A549 (cell line): ENCODE data around the gene GIGYF1. TPM values are rescaled to one million over a fixed set of nuclear protein-coding genes. Genes with fewer than 3 reads are reported as not detected.

Experiments
- ATAC-seq, 2 experiments: fragments of 200-7000 bp in 1 of 2; fragments of >200 bp in 1 of 2; cut with Nextera tagmentation in 1 of 2; cut with Tn5 transposase in 1 of 2; 3 replicates each; pipeline versions ENCODE4 v1.8.0 to v1.9.1; 2018 to 2020; ENCODE audit warnings: mild to moderate bottlenecking in 1 of 2, moderate library complexity in 1 of 2
- CTCF ChIA-PET: fragments of 300-600 bp; sonication (Branson Sonifier 250); formaldehyde crosslinking; extraction: SDS; loops from one replicate; lab custom pipeline; 2021; ENCODE audit warnings: antibody characterized with exemption, inconsistent platforms; lab: Yijun Ruan, JAX
- POLR2A ChIA-PET: fragments of 350-600 bp; formaldehyde crosslinking; extraction: SDS; loops from one replicate; lab custom pipeline; 2021; ENCODE audit warnings: antibody characterized with exemption, inconsistent platforms; lab: Yijun Ruan, JAX
- DNase-seq, 2 experiments: peaks; one replicate each; pipeline versions ENCODE4 v3.0.0 to v3.0.0-alpha.2; 2011 to 2016; ENCODE audit warnings: low read depth in 1 of 2, low spot score in 1 of 2
- FAIRE-seq: peaks from 2 replicates; lab custom pipeline; 2011; peaks lifted over from hg19 to GRCh38; lab: Jason Lieb, UNC
- H3K27ac ChIP-seq, 2 experiments: fragments of >200 bp; sonication (Bioruptor Twin); formaldehyde crosslinking; 3 replicates each; pipeline ENCODE4 v1.5.1; 2016 to 2017
- H3K4me1 ChIP-seq: fragments of >200 bp; sonication (Bioruptor Twin); formaldehyde crosslinking; 3 replicates; pipeline ENCODE4 v1.6.1; 2016
- H3K4me2 ChIP-seq: fragments of >200 bp; sonication (Bioruptor Twin); formaldehyde crosslinking; 3 replicates; pipeline ENCODE4 v1.6.1; 2016
- H3K4me3 ChIP-seq: fragments of >200 bp; sonication (Bioruptor Twin); formaldehyde crosslinking; 3 replicates; pipeline ENCODE4 v1.5.1; 2016
- H3K9me3 ChIP-seq: fragments of >200 bp; sonication (Bioruptor Twin); formaldehyde crosslinking; 3 replicates; pipeline ENCODE4 v1.6.1; 2016
- ATOH8 ChIP-seq: fragments of 250-450 bp; sonication (Bioruptor Pico); IDR thresholded peaks from 2 replicates; pipeline ENCODE4 v1.5.0; 2020; ENCODE audit warnings: low read depth, mild to moderate bottlenecking, moderate library complexity
- BHLHE40 ChIP-seq: IDR thresholded peaks from 2 replicates; pipeline ENCODE4 v1.6.1; 2012; ENCODE audit warnings: low read depth, low read length, inconsistent platforms
- CBX2 ChIP-seq: fragments of 200-600 bp; sonication (generic); IDR thresholded peaks from 2 replicates; pipeline ENCODE4 v1.6.1; 2016; ENCODE audit warnings: low read depth, mild to moderate bottlenecking, borderline replicate concordance
- CBX8 ChIP-seq: fragments of 200-600 bp; sonication (generic); IDR thresholded peaks from 2 replicates; pipeline ENCODE4 v1.6.1; 2016
- CEBPB ChIP-seq, 2 experiments: fragments of >200 bp in 1 of 2; sonication (Bioruptor Twin) in 1 of 2; formaldehyde crosslinking in 1 of 2; IDR thresholded peaks; 2 replicates each; pipeline ENCODE4 v1.6.1; 2012 to 2016
- CHD2 ChIP-seq: fragments of 150-350 bp; IDR thresholded peaks from 2 replicates; pipeline ENCODE4 v1.6.1; 2014; ENCODE audit warnings: low read length; ENCODE audit not compliant: partially characterized antibody
- EHF ChIP-seq: fragments of 250-450 bp; sonication (Bioruptor Pico); IDR thresholded peaks from 2 replicates; pipeline ENCODE4 v1.5.0; 2020; ENCODE audit warnings: mild to moderate bottlenecking
- EHMT2 ChIP-seq: fragments of 200-600 bp; sonication (generic); IDR thresholded peaks from 2 replicates; pipeline ENCODE4 v1.6.1; 2016; ENCODE audit warnings: antibody characterized with exemption, low read depth, mild to moderate bottlenecking, moderate library complexity
- ELK1 ChIP-seq: fragments of 150-350 bp; IDR thresholded peaks from 2 replicates; pipeline ENCODE4 v1.6.1; 2014; ENCODE audit warnings: low read depth, mild to moderate bottlenecking, low read length
- ESRRA ChIP-seq: fragments of 150-350 bp; IDR thresholded peaks from 2 replicates; pipeline ENCODE4 v1.6.1; 2014; ENCODE audit warnings: mild to moderate bottlenecking, low read length, borderline replicate concordance
- FOSB ChIP-seq: fragments of 250-450 bp; sonication (Bioruptor Pico); IDR thresholded peaks from 2 replicates; pipeline ENCODE4 v1.5.0; 2020; ENCODE audit warnings: mild to moderate bottlenecking, moderate library complexity
- FOSL2 ChIP-seq, 2 experiments: fragments of 450-650 bp in 1 of 2; fragments of >200 bp in 1 of 2; sonication (Bioruptor Twin) in 1 of 2; formaldehyde crosslinking; IDR thresholded peaks; 2 replicates each; pipeline versions ENCODE4 v1.5.0 to v1.6.1; 2016 to 2020; ENCODE audit warnings: mild to moderate bottlenecking in 1 of 2, moderate library complexity in 1 of 2
- GATA3 ChIP-seq: IDR thresholded peaks from 2 replicates; pipeline ENCODE4 v1.6.1; 2012; ENCODE audit warnings: borderline replicate concordance
- HDAC2 ChIP-seq: fragments of 200-600 bp; sonication (generic); IDR thresholded peaks from 2 replicates; pipeline ENCODE4 v1.6.1; 2016
- HEYL ChIP-seq: fragments of 250-450 bp; sonication (Bioruptor Pico); IDR thresholded peaks from 2 replicates; pipeline ENCODE4 v1.8.0; 2021; ENCODE audit warnings: mild to moderate bottlenecking, moderate library complexity
- HMGXB4 ChIP-seq: fragments of 250-450 bp; sonication (Bioruptor Pico); IDR thresholded peaks from 2 replicates; pipeline ENCODE4 v1.5.0; 2021; ENCODE audit warnings: mild to moderate bottlenecking, moderate library complexity, borderline replicate concordance
- HOXB13 ChIP-seq: fragments of 250-450 bp; sonication (Bioruptor Pico); IDR thresholded peaks from 2 replicates; pipeline ENCODE4 v1.5.0; 2020; ENCODE audit warnings: low read depth, mild to moderate bottlenecking, moderate library complexity
- JUN ChIP-seq, 2 experiments: fragments of >200 bp; sonication (Bioruptor Twin); formaldehyde crosslinking; IDR thresholded peaks; 2 replicates in 1 of 2; 3 replicates in 1 of 2; pipeline ENCODE4 v1.6.1; 2016 to 2017
- KDM1A ChIP-seq: fragments of 200-600 bp; sonication (generic); IDR thresholded peaks from 2 replicates; pipeline ENCODE4 v1.6.1; 2016; ENCODE audit warnings: low read depth, mild to moderate bottlenecking
- MAX ChIP-seq: IDR thresholded peaks from 2 replicates; pipeline ENCODE4 v1.6.1; 2012
- MYC ChIP-seq: IDR thresholded peaks from 2 replicates; pipeline ENCODE4 v1.6.1; 2012; ENCODE audit warnings: mild to moderate bottlenecking, inconsistent platforms, low read length, improper control_type of control experiment, borderline replicate concordance
- NR3C1 ChIP-seq: fragments of >200 bp; sonication (Bioruptor Twin); formaldehyde crosslinking; IDR thresholded peaks from 3 replicates; pipeline ENCODE4 v1.6.1; 2017
- POLR2A ChIP-seq: IDR thresholded peaks from 2 replicates; pipeline ENCODE4 v1.6.1; 2012; ENCODE audit warnings: mild to moderate bottlenecking, low read length
- POLR2AphosphoS2 ChIP-seq: conservative IDR thresholded peaks from 2 replicates; pipeline ENCODE4 v1.6.1; 2012; ENCODE audit warnings: low read length, improper control_type of control experiment, inconsistent platforms
- SREBF2 ChIP-seq: fragments of 450-650 bp; IDR thresholded peaks from 2 replicates; pipeline ENCODE4 v1.6.1; 2014; ENCODE audit warnings: mild to moderate bottlenecking, moderate library complexity
- ZFP36 ChIP-seq: fragments of 450-650 bp; IDR thresholded peaks from 2 replicates; pipeline ENCODE4 v1.6.1; 2014; ENCODE audit warnings: borderline replicate concordance; ENCODE audit not compliant: partially characterized antibody
- ZSCAN20 ChIP-seq: fragments of 250-450 bp; sonication (Bioruptor Pico); IDR thresholded peaks from 2 replicates; pipeline ENCODE4 v1.8.0; 2022; ENCODE audit warnings: mild to moderate bottlenecking, moderate library complexity
- WGBS: methylation state at CpG from one replicate; pipeline ENCODE4 v1.1.6; 2017; ENCODE audit errors: missing lambda C conversion rate; 5-methylcytosine and 5-hydroxymethylcytosine counted together
- polyA plus RNA-seq, 4 experiments: library from polyadenylated mRNA; depleted of rRNA in 3 of 4; stranded (reverse); fragments of >200 nt; fragmentation: RNase III in 1 of 4; extraction: RNeasy Plus Mini Kit Qiagen cat#74134 plus additional on column Dnase treatment in 1 of 4; gene quantifications; 2 replicates in 3 of 4; 3 replicates in 1 of 4; pipeline ENCODE4 v1.2.3, GENCODE V29; 2011 to 2017

GIGYF1 gene
- polyA plus RNA-seq, 2 of the 4 experiments (the other 2 are of a cell fraction), result 5.1 to 18.9 TPM

- TF ChIP-seq CHD2, result no peak
- TF ChIP-seq GATA3, result no peak
- TF ChIP-seq POLR2A, result no peak
- no peak for TF ChIP-seq BHLHE40
- no peak for TF ChIP-seq EHMT2
- no peak for TF ChIP-seq FOSB (CRISPR knock-in tag)
- no peak for TF ChIP-seq KDM1A
- no peak for TF ChIP-seq CEBPB (IDR thresholded peaks at IDR 0.05)
- TF ChIP-seq ELK1, result no peak
- TF ChIP-seq JUN (IDR thresholded peaks at IDR 0.05), result no peak
- no peak for TF ChIP-seq HEYL (CRISPR knock-in tag)
- no peak for TF ChIP-seq NR3C1
- TF ChIP-seq HDAC2, result no peak
- no peak for TF ChIP-seq POLR2AphosphoS2
- TF ChIP-seq CBX8, result no peak
- no peak for TF ChIP-seq ZFP36
- no peak for TF ChIP-seq ATOH8 (CRISPR knock-in tag)
- no peak for TF ChIP-seq HOXB13
- no peak for DNase-seq
- CTCF ChIA-PET, result interaction anchor here (0.6 to 19.8 kb wide), 5 partner anchors 8 to 244 kb away, joined by 3 to 280 read pairs (median 29); partner anchors contain the start of genes POP7 and SLC12A9
- ATAC-seq, result no peak
- no peak overlapping the region for H3K4me3 ChIP-seq
- 60% methylated on average over 7 of the region's 8 CpGs for WGBS
- no peak overlapping the region for H3K27ac ChIP-seq
- no peak for FAIRE-seq
- no peaks in the 10 kb centered on the region for H3K4me1 ChIP-seq
- no peak overlapping the region for H3K4me2 ChIP-seq
- POLR2A ChIA-PET, result interaction anchor here (2.0 kb wide), 1 partner anchor 9 kb away, joined by 6 read pairs; the partner anchor contains the start of gene POP7
- no peaks in the 10 kb centered on the region for H3K9me3 ChIP-seq
Measured at GRCh38 chr7:100714725-100715124, 20.7 kb upstream of the GIGYF1 start.

- TF ChIP-seq EHMT2 (no peak), MAX (no peak), POLR2AphosphoS2 (no peak), HDAC2 (no peak), CHD2 (no peak), SREBF2 (no peak), ESRRA (no peak), ZSCAN20 (CRISPR knock-in tag) (no peak), FOSL2 (IDR thresholded peaks at IDR 0.05) (no peak), FOSL2 (CRISPR knock-in tag; IDR thresholded peaks at IDR 0.05) (no peak), EHF (CRISPR knock-in tag) (no peak), HMGXB4 (CRISPR knock-in tag) (no peak), CBX2 (no peak), KDM1A (no peak), MYC (no peak), ELK1 (no peak)
- Histone ChIP-seq H3K4me2 (no peak overlapping the region), H3K27ac (no peak overlapping the region), H3K9me3 (no peaks in the 10 kb centered on the region), H3K4me3 (no peak overlapping the region), H3K4me1 (peaks cover 8% of the 10 kb centered on the region)
- FAIRE-seq, result no peak
- ATAC-seq, result no peak
- CTCF ChIA-PET, result interaction anchor here (1.1 to 12.8 kb wide), 4 partner anchors 12 to 140 kb away, joined by 3 to 266 read pairs (median 10); partner anchors contain the start of genes EPO and SLC12A9
- 91% methylated on average over 11 of the region's 11 CpGs for WGBS
- DNase-seq, result no peak
- POLR2A ChIA-PET, result no interaction called here
Measured at GRCh38 chr7:100711369-100711768, 17.3 kb upstream of the GIGYF1 start.
